ENCODE results near the gene MCF2L. TPM values are rescaled to one million over a fixed set of nuclear protein-coding genes. Genes with fewer than 3 reads are reported as not detected.

Gene MCF2L
- total RNA-seq, 1 donor: 3.2 TPM

- no peak for DNase-seq (ENCODE audit: low read depth in 2 of 3, low spot score in 2 of 3)
These were observed 40.9 kb downstream of the MCF2L start for GRCh38 chr13:113009743-113010509.

- no peak for DNase-seq (ENCODE audit: low read depth in 2 of 3, low spot score in 2 of 3)
These were observed 41.5 kb downstream of the MCF2L start for GRCh38 chr13:113010510-113010865.

- DNase-seq (ENCODE audit: low read depth in 2 of 3, low spot score in 2 of 3): no peak
These were observed 44.3 kb downstream of the MCF2L start for GRCh38 chr13:113013303-113013702.

GRCh38 chr13:113013878-113014751 lies 45.1 kb downstream of the MCF2L start:
- no peak for DNase-seq (ENCODE audit: low read depth in 2 of 3, low spot score in 2 of 3)

- DNase-seq (ENCODE audit: low read depth in 2 of 3, low spot score in 2 of 3): no peak
These were observed 46.0 kb downstream of the MCF2L start for GRCh38 chr13:113014752-113015745.

GRCh38 chr13:113015826-113016525 lies 47.0 kb downstream of the MCF2L start:
- no peak for DNase-seq (ENCODE audit: low read depth in 2 of 3, low spot score in 2 of 3)

GRCh38 chr13:113016526-113017295 lies 47.7 kb downstream of the MCF2L start:
- no peak for DNase-seq (ENCODE audit: low read depth in 2 of 3, low spot score in 2 of 3)

- DNase-seq (ENCODE audit: low read depth in 2 of 3, low spot score in 2 of 3): no peak
These were observed 48.6 kb downstream of the MCF2L start for GRCh38 chr13:113017506-113018215.

- no peak for DNase-seq (ENCODE audit: low read depth in 2 of 3, low spot score in 2 of 3)
These were observed 49.9 kb downstream of the MCF2L start for GRCh38 chr13:113018676-113019465.

GRCh38 chr13:113020323-113021080 lies 51.5 kb downstream of the MCF2L start:
- peak in 1 of 3 donors; percentile 45 for DNase-seq (ENCODE audit: low read depth in 2 of 3, low spot score in 2 of 3)

GRCh38 chr13:113021391-113021790 lies 52.4 kb downstream of the MCF2L start:
- no peak for DNase-seq (ENCODE audit: low read depth in 2 of 3, low spot score in 2 of 3)

GRCh38 chr13:113021811-113022210 lies 52.8 kb downstream of the MCF2L start:
- DNase-seq (ENCODE audit: low read depth in 2 of 3, low spot score in 2 of 3): no peak

- no peak for DNase-seq (ENCODE audit: low read depth in 2 of 3, low spot score in 2 of 3)
These were observed 53.4 kb downstream of the MCF2L start for GRCh38 chr13:113022391-113022744.

GRCh38 chr13:113022745-113023574 lies 53.9 kb downstream of the MCF2L start:
- DNase-seq (ENCODE audit: low read depth in 2 of 3, low spot score in 2 of 3): no peak

GRCh38 chr13:113023694-113024430 lies 54.8 kb downstream of the MCF2L start:
- DNase-seq (ENCODE audit: low read depth in 2 of 3, low spot score in 2 of 3): no peak

GRCh38 chr13:113024466-113024865 lies 55.5 kb downstream of the MCF2L start:
- no peak for DNase-seq (ENCODE audit: low read depth in 2 of 3, low spot score in 2 of 3)

Data from hematopoietic multipotent progenitor cell (in vitro differentiated cells).